Hepatocyte (in vitro differentiated cells): Measurements from ENCODE around the gene GPALPP1.

Experiments
- CTCF ChIP-seq: fragments of 200-600 bp; sonication (generic); IDR thresholded peaks from 2 replicates; pipeline ENCODE4 v1.5.1; 2016; ENCODE audit warnings: antibody characterized with exemption, mild to moderate bottlenecking; ENCODE audit not compliant: poor library complexity
- EZH2phosphoT487 ChIP-seq: fragments of 200-600 bp; sonication (generic); IDR thresholded peaks from one replicate; pipeline ENCODE4 v1.6.1; 2018; ENCODE audit warnings: antibody characterized with exemption, mild to moderate bottlenecking, low read depth, moderate library complexity; ENCODE audit not compliant: unreplicated experiment, severe bottlenecking

- TF ChIP-seq CTCF (no peak), EZH2phosphoT487 (no peak)
Measured at GRCh38 chr13:45024847-45025246, 35.5 kb downstream of the GPALPP1 start.
